Glomerular endothelial cell (primary cell): ENCODE measurements around the gene GLRA1. TPM values are rescaled to one million over a fixed set of nuclear protein-coding genes. Genes with fewer than 3 reads are reported as not detected.

Source experiments
- DNase-seq: peaks from one replicate; pipeline ENCODE4 v3.0.0-alpha.2; 2011; ENCODE audit warnings: low read depth, low spot score; ENCODE audit errors: extremely low read depth
- total RNA-seq: library from RNA; depleted of rRNA; stranded (reverse); fragments of >200 nt; gene quantifications from 2 replicates; pipeline ENCODE4 v1.2.3, GENCODE V29; 2015

The GLRA1 gene
- total RNA-seq, 1 donor from 2014 or later, result not detected

GRCh38 chr5:151780348-151780747 lies 144.3 kb downstream of the GLRA1 start:
- DNase-seq, result no peak

GRCh38 chr5:151779531-151780125 lies 145.0 kb downstream of the GLRA1 start:
- DNase-seq, result no peak

DNA sequence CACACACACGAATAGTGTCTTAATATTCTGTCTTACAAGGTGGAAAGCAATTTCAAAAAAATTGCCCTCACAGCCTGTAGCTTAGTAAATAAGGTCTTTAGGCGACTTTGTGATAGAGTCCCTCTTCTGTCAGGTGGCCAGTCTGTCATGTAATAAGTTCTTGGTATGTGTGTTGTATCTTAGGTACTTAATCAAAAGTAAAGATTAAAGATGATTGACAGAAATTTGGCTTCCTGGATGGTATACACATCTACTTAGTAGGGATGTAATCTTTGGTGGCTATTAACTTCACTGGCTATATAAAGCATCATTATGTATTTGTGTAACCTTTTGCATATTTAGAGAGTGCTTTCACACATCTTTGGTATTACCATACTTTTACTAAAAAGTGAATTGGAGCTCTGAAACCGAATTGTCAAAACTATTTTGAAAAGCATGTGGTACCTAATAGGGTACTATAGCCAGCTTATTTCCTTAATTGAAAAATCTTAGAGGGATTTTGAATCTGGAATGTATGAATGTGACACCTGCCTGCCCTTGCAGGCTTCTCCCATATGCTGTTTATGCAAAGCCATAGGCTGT lies 149.5 kb downstream of the GLRA1 start:
- DNase-seq, result no peak

GRCh38 chr5:151773951-151774350 lies 150.7 kb downstream of the GLRA1 start:
- DNase-seq, result no peak

DNA sequence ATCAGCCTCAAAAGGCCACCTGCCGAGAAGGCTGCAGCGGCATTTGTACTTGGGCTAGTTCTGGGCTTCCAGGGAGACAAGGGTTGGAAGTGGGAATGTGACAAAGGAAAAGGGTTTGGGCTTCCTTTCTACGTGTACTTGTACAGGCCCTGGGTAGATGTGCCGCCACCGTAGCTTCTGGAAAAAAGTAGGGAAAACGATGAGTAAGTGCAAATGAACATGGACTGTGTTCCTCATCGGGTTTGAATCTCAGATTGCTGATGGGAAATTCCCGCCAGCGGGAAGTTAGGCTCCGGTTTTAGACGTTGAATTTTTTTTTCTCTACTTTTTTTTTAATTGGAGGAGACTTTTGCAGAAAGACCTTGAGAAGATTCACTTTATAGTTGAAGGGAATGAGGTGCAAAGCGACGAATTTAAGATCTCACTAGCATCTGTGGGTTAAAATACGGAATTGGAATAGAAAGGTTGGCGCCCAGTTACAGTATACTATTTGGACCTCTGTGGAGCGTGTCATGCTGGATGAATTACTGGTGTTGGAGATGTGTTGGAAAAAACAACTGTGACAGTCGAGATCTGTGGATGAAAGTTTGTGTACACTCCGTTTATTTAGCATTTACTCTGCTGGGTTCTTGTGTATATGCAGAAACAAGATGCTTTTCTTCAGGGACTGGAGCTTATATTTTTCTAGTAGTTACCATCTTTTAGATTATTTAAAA lies 151.6 kb downstream of the GLRA1 start:
- no peak for DNase-seq

Other genes starting within 250 kb of the GLRA1 start
- gene SPARC, start 237.9 kb downstream of the GLRA1 start, total RNA-seq, result 2,016 and 3,575 TPM in 2 replicates
- gene ATOX1, start 166.2 kb downstream of the GLRA1 start, total RNA-seq, result 193 and 297 TPM in 2 replicates
- 144 and 147 TPM in 2 replicates for gene G3BP1, start 152.9 kb downstream of the GLRA1 start, total RNA-seq